Measurements from ENCODE around the gene ROBO1. TPM values are rescaled to one million over a fixed set of nuclear protein-coding genes. Genes with fewer than 3 reads are reported as not detected.

The ROBO1 gene
- total RNA-seq, 1 donor from 2014 or later, result 31.7 TPM

DNA sequence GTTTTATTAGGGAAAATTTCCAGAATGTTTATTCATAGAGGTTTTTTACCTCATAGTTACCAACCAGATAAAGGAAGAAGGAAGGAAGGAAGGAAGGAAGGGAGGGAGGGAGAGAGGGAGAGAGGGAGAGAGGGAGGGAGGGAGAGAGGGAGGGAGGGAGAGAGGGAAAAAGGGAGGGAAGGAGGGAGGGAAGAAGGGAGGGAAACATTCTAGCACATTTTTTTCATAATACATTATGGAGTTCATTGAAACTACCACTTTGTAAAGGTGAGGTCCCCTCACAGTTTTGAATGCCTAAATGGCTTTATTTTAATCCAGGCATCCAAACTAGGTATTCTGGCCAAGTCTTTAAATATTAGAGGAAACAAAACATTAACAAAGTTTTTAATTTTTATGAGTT, 1049.1 kb downstream of the ROBO1 start:
- no peaks in the 10 kb centered on the region for H3K27me3 ChIP-seq (ENCODE audit: control insufficient read depth, insufficient read depth, low read length)
- no peak overlapping the region for H3K4me3 ChIP-seq (ENCODE audit: low read depth, low read length)
- TF ChIP-seq, protein P1, sequence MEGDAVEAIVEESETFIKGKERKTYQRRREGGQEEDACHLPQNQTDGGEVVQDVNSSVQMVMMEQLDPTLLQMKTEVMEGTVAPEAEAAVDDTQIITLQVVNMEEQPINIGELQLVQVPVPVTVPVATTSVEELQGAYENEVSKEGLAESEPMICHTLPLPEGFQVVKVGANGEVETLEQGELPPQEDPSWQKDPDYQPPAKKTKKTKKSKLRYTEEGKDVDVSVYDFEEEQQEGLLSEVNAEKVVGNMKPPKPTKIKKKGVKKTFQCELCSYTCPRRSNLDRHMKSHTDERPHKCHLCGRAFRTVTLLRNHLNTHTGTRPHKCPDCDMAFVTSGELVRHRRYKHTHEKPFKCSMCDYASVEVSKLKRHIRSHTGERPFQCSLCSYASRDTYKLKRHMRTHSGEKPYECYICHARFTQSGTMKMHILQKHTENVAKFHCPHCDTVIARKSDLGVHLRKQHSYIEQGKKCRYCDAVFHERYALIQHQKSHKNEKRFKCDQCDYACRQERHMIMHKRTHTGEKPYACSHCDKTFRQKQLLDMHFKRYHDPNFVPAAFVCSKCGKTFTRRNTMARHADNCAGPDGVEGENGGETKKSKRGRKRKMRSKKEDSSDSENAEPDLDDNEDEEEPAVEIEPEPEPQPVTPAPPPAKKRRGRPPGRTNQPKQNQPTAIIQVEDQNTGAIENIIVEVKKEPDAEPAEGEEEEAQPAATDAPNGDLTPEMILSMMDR (IDR thresholded peaks at IDR 0.05; ENCODE audit: insufficient read depth, low read length, poor library complexity, severe bottlenecking), result no peak
- H3K36me3 ChIP-seq (ENCODE audit: control insufficient read depth, insufficient read depth, low read length), result peaks cover 1% of the 10 kb centered on the region
- DNase-seq (ENCODE audit: low read depth), result no peak

GRCh38 chr3:78717041-78717440, 1050.8 kb downstream of the ROBO1 start:
- TF ChIP-seq, protein P1 (IDR thresholded peaks at IDR 0.05; ENCODE audit: insufficient read depth, low read length, poor library complexity, severe bottlenecking), result no peak
- Histone ChIP-seq H3K27me3 (ENCODE audit: control insufficient read depth, insufficient read depth, low read length) (no peaks in the 10 kb centered on the region), H3K36me3 (ENCODE audit: control insufficient read depth, insufficient read depth, low read length) (peaks cover 1% of the 10 kb centered on the region), H3K4me3 (ENCODE audit: low read depth, low read length) (no peak overlapping the region)
- no peak for DNase-seq (ENCODE audit: low read depth)

DNA sequence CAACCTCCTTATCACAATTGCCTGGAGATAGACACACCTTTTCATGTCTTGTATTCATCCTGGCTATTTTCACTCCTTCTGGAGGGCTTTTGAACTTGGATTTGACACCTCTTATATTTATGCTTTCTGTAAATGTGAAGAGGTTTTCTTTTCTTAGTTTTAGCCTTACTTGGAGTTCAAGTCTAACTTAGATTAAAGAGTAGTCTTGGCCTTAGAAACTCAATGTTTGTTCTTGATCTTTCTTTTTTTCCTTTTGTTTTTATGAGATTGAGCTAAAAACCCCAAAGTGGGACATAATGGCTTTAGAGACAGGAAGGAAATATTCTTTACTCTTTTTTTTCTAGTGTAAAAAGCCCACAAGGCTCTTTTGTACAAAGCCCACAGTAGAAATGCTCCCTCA, 1054.9 kb downstream of the ROBO1 start:
- H3K36me3 ChIP-seq (ENCODE audit: control insufficient read depth, insufficient read depth, low read length), result peaks cover 1% of the 10 kb centered on the region
- no peak overlapping the region for H3K4me3 ChIP-seq (ENCODE audit: low read depth, low read length)
- TF ChIP-seq, protein P1 (IDR thresholded peaks at IDR 0.05; ENCODE audit: insufficient read depth, low read length, poor library complexity, severe bottlenecking), result no peak
- DNase-seq (ENCODE audit: low read depth), result no peak
- no peaks in the 10 kb centered on the region for H3K27me3 ChIP-seq (ENCODE audit: control insufficient read depth, insufficient read depth, low read length)

- peaks cover 1% of the 10 kb centered on the region for H3K36me3 ChIP-seq (ENCODE audit: control insufficient read depth, insufficient read depth, low read length)
- DNase-seq (ENCODE audit: low read depth), result no peak
- TF ChIP-seq, protein P1 (IDR thresholded peaks at IDR 0.05; ENCODE audit: insufficient read depth, low read length, poor library complexity, severe bottlenecking), result no peak
- no peaks in the 10 kb centered on the region for H3K27me3 ChIP-seq (ENCODE audit: control insufficient read depth, insufficient read depth, low read length)
- H3K4me3 ChIP-seq (ENCODE audit: low read depth, low read length), result no peak overlapping the region
Measured at GRCh38 chr3:78712270-78712669, 1055.5 kb downstream of the ROBO1 start.

- DNase-seq (ENCODE audit: low read depth), result no peak
Measured at GRCh38 chr3:78708565-78709073, 1059.2 kb downstream of the ROBO1 start.

DNA sequence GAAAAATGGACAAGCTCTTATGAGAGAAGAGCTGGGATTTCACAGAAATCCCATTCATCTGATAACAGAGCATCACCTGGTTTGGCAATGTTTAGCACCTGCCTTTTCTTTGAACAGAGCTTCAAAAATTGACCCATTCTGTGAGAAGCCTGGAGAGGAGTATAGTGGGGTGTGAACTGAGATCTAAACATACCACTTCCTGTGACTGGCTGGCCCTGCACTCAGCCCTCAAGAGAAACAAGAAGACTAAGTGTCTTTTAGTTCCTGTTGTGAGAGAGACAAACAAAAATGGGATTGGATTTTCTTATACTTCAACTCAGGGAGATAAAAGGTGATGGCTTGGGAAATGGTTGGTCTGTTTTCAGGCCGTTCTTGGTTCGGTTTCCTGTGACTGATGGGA, 1060.2 kb downstream of the ROBO1 start:
- H3K4me3 ChIP-seq (ENCODE audit: low read depth, low read length), result no peak overlapping the region
- no peak for DNase-seq (ENCODE audit: low read depth)
- TF ChIP-seq, protein P1 (IDR thresholded peaks at IDR 0.05; ENCODE audit: insufficient read depth, low read length, poor library complexity, severe bottlenecking), result no peak
- no peaks in the 10 kb centered on the region for H3K36me3 ChIP-seq (ENCODE audit: control insufficient read depth, insufficient read depth, low read length)
- no peaks in the 10 kb centered on the region for H3K27me3 ChIP-seq (ENCODE audit: control insufficient read depth, insufficient read depth, low read length)

More at GRCh38 chr3:78708565-78709073, 1059.2 kb downstream of the ROBO1 start:
- H3K36me3 ChIP-seq (ENCODE audit: control insufficient read depth, insufficient read depth, low read length), result no peaks in the 10 kb centered on the region
- no peaks in the 10 kb centered on the region for H3K27me3 ChIP-seq (ENCODE audit: control insufficient read depth, insufficient read depth, low read length)
- H3K4me3 ChIP-seq (ENCODE audit: low read depth, low read length), result no peak overlapping the region
- TF ChIP-seq, protein P1 (IDR thresholded peaks at IDR 0.05; ENCODE audit: insufficient read depth, low read length, poor library complexity, severe bottlenecking), result no peak
